Keratinocyte (primary cell): ENCODE data around the gene SENP1. TPM values are rescaled to one million over a fixed set of nuclear protein-coding genes. Genes with fewer than 3 reads are reported as not detected.

Experiments
- DNase-seq: peaks from one replicate; pipeline ENCODE4 v3.0.0-alpha.2; 2011; ENCODE audit warnings: low read depth, missing footprints, low spot score
- FAIRE-seq: peaks from 2 replicates; lab custom pipeline; 2011; peaks lifted over from hg19 to GRCh38; lab: Jason Lieb, UNC
- H2AFZ ChIP-seq: 2 replicates; pipeline ENCODE4 v1.6.0; 2012; ENCODE audit warnings: low read length, control low read depth, inconsistent platforms; ENCODE audit not compliant: control insufficient read depth
- H3K27ac ChIP-seq: 2 replicates; pipeline ENCODE4 v1.5.1; 2011; ENCODE audit warnings: low read length; ENCODE audit not compliant: control insufficient read depth, insufficient read depth
- H3K27me3 ChIP-seq: 3 replicates; pipeline ENCODE4 v1.6.0; 2011; ENCODE audit warnings: low read length; ENCODE audit not compliant: control insufficient read depth, insufficient read depth; ENCODE audit errors: extremely low read depth
- H3K36me3 ChIP-seq, 2 experiments: 2 replicates in 1 of 2; 3 replicates in 1 of 2; pipeline ENCODE4 v1.5.1; 2011; ENCODE audit warnings: low read length in 2 of 2, mild to moderate bottlenecking in 1 of 2; ENCODE audit not compliant: control insufficient read depth in 2 of 2, insufficient read depth in 2 of 2; ENCODE audit errors: extremely low read depth in 1 of 2
- H3K4me1 ChIP-seq: 3 replicates; pipeline ENCODE4 v1.5.1; 2011; ENCODE audit warnings: low read length; ENCODE audit not compliant: control insufficient read depth, insufficient read depth; ENCODE audit errors: extremely low read depth
- H3K4me2 ChIP-seq: 3 replicates; pipeline ENCODE4 v1.6.0; 2011; ENCODE audit warnings: low read depth, low read length; ENCODE audit not compliant: control insufficient read depth, insufficient read depth; ENCODE audit errors: extremely low read depth
- H3K4me3 ChIP-seq, 3 experiments: fragments of 200-600 bp in 1 of 3; sonication (generic) in 1 of 3; 2 replicates in 2 of 3; 3 replicates in 1 of 3; pipeline ENCODE4 v1.5.1; 2011 to 2016; ENCODE audit warnings: low read length in 3 of 3, mild to moderate bottlenecking in 3 of 3, control low read depth in 2 of 3, inconsistent platforms in 1 of 3, low read depth in 1 of 3, mixed read lengths in 1 of 3, mixed run types in 1 of 3, moderate library complexity in 1 of 3; ENCODE audit not compliant: control insufficient read depth in 2 of 3, insufficient read depth in 2 of 3; ENCODE audit errors: extremely low read depth in 1 of 3
- H3K79me2 ChIP-seq: 2 replicates; pipeline ENCODE4 v1.6.0; 2012; ENCODE audit warnings: low read length; ENCODE audit not compliant: control insufficient read depth, insufficient read depth
- H3K9ac ChIP-seq: 3 replicates; pipeline ENCODE4 v1.6.0; 2011; ENCODE audit warnings: low read length; ENCODE audit not compliant: control insufficient read depth, insufficient read depth; ENCODE audit errors: extremely low read depth
- H3K9me1 ChIP-seq: 3 replicates; pipeline ENCODE4 v1.6.0; 2011; ENCODE audit warnings: low read length; ENCODE audit not compliant: control insufficient read depth, insufficient read depth; ENCODE audit errors: extremely low read depth
- H3K9me3 ChIP-seq: 2 replicates; pipeline ENCODE4 v1.5.1; 2012; ENCODE audit warnings: low read depth, low read length; ENCODE audit not compliant: control insufficient read depth
- H4K20me1 ChIP-seq: 3 replicates; pipeline ENCODE4 v1.6.0; 2011; ENCODE audit warnings: low read length; ENCODE audit not compliant: control insufficient read depth, insufficient read depth; ENCODE audit errors: extremely low read depth
- EZH2 ChIP-seq: IDR thresholded peaks from one replicate; pipeline ENCODE4 v1.6.1; 2012; ENCODE audit warnings: inconsistent platforms, mild to moderate bottlenecking, low read length, moderate library complexity
- dilution Hi-C: fragments of 300-500 bp; cut with MboI; formaldehyde crosslinking; loops from one replicate; pipeline ENCODE4 v1.7.0; 2020; ENCODE audit warnings: low sequenced_read_pairs; ENCODE audit not compliant: extremely low pct_ligation_motif_present
- polyA plus RNA-seq, 5 experiments: library from polyadenylated mRNA; depleted of rRNA in 3 of 5; stranded (reverse) in 3 of 5; stranded (forward) in 1 of 5; unstranded in 1 of 5; fragments of >200 nt; gene quantifications; 1 replicate in 1 of 5; 2 replicates in 3 of 5; 3 replicates in 1 of 5; pipeline versions ENCODE4 v1.2.1 to v1.2.3, GENCODE V29; 2011 to 2012; ENCODE audit warnings: missing spikeins in 2 of 5, low read depth in 1 of 5, low replicate concordance in 1 of 5
- TF ChIP-seq, protein P1 (sequence below), 3 experiments: IDR thresholded peaks in 1 of 3; conservative IDR thresholded peaks in 1 of 3; optimal IDR thresholded peaks in 1 of 3; 2 replicates in 2 of 3; 3 replicates in 1 of 3; pipeline versions ENCODE3 to v1.5.1; 2011; ENCODE audit warnings: low read length in 3 of 3, mild to moderate bottlenecking in 3 of 3, moderate library complexity in 2 of 3, control low read depth in 1 of 3, inconsistent platforms in 1 of 3; ENCODE audit not compliant: insufficient read depth in 2 of 3; ENCODE audit errors: extremely low read depth in 1 of 3

Gene SENP1
- polyA plus RNA-seq, 1 donor (not counting 4 experiments of a cell fraction or from before 2014, with no cell fraction given) = 15.4 TPM

DNA sequence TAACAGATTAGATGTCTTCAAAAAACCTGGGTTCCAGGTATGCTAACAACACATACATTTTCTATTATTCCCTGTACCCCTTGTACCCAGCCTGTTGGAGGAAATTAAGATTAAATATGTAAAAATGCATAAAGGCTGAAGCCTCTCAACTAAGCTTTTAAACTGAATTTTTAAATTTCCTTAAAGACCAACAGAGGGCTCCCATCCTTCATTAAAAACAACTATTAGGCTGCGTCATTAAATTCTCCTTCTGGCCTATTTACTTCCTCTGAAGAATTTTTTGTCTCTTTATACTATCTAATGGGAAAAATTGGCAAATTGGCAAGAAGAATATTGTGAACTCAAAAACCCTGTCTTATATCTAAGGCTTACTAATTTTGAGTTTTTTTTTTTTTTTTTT is 21.8 kb downstream of the SENP1 start:
- no peak for TF ChIP-seq EZH2
- TF ChIP-seq, protein P1, sequence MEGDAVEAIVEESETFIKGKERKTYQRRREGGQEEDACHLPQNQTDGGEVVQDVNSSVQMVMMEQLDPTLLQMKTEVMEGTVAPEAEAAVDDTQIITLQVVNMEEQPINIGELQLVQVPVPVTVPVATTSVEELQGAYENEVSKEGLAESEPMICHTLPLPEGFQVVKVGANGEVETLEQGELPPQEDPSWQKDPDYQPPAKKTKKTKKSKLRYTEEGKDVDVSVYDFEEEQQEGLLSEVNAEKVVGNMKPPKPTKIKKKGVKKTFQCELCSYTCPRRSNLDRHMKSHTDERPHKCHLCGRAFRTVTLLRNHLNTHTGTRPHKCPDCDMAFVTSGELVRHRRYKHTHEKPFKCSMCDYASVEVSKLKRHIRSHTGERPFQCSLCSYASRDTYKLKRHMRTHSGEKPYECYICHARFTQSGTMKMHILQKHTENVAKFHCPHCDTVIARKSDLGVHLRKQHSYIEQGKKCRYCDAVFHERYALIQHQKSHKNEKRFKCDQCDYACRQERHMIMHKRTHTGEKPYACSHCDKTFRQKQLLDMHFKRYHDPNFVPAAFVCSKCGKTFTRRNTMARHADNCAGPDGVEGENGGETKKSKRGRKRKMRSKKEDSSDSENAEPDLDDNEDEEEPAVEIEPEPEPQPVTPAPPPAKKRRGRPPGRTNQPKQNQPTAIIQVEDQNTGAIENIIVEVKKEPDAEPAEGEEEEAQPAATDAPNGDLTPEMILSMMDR (optimal IDR thresholded peaks at IDR 0.05 in 1 of 3, IDR thresholded peaks at IDR 0.05 in 1 of 3, conservative IDR thresholded peaks at IDR 0.05 in 1 of 3; ENCODE audit: extremely low read depth in 1 of 3, insufficient read depth in 2 of 3, low read length in 3 of 3) = no peak
- H3K27me3 ChIP-seq = no peaks in the 10 kb centered on the region
- no peak overlapping the region for H3K4me2 ChIP-seq
- DNase-seq (no peak), FAIRE-seq (no peak)
- H3K4me1 ChIP-seq = no peaks in the 10 kb centered on the region
- H3K79me2 ChIP-seq = no peaks in the 10 kb centered on the region
- H2AFZ ChIP-seq = no peak overlapping the region
- H3K36me3 ChIP-seq = peaks cover 6% of the 10 kb centered on the region in 2 experiments
- no peak overlapping the region for H3K4me3 ChIP-seq
- dilution Hi-C loops = no loop called here
- no peak overlapping the region for H3K27ac ChIP-seq
- H4K20me1 ChIP-seq = no peaks in the 10 kb centered on the region
- no peak overlapping the region for H3K9ac ChIP-seq
- no peaks in the 10 kb centered on the region for H3K9me1 ChIP-seq
- H3K9me3 ChIP-seq = no peaks in the 10 kb centered on the region

DNA sequence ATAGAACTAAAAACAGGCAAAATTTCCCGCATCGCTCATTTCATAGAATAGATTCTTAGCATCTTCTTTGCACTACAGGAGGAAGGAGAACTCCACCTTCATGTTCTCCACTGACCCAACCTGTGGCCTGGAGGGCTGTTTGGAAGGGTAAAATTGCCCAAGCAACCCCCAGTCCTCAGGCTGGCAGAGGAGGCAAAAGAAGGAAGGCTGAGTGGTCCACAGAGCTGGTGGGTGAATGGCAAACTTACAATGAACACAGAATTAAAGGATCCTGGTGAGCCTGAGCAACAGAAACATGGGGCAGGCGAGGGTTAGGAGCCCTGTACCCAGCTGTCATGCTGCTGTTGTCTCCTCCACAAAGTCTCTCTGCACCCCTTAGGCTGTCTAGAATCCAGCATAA is 25.1 kb downstream of the SENP1 start:
- FAIRE-seq = no peak
- H3K9me3 ChIP-seq = no peaks in the 10 kb centered on the region

More for the DNA sequence above, 25.1 kb downstream of the SENP1 start:
- DNase-seq = no peak
- no peak overlapping the region for H3K9ac ChIP-seq
- H4K20me1 ChIP-seq = no peaks in the 10 kb centered on the region
- no peaks in the 10 kb centered on the region for H3K9me1 ChIP-seq
- no peak overlapping the region for H3K4me3 ChIP-seq
- peaks cover 6% of the 10 kb centered on the region in 2 experiments for H3K36me3 ChIP-seq
- H3K4me1 ChIP-seq = no peaks in the 10 kb centered on the region
- no peak overlapping the region for H3K27ac ChIP-seq
- no peak overlapping the region for H2AFZ ChIP-seq
- no peaks in the 10 kb centered on the region for H3K79me2 ChIP-seq
- TF ChIP-seq EZH2 = no peak
- TF ChIP-seq, protein P1 (optimal IDR thresholded peaks at IDR 0.05 in 1 of 3, IDR thresholded peaks at IDR 0.05 in 1 of 3, conservative IDR thresholded peaks at IDR 0.05 in 1 of 3; ENCODE audit: extremely low read depth in 1 of 3, insufficient read depth in 2 of 3, low read length in 3 of 3) = no peak
- dilution Hi-C loops = no loop called here
- H3K27me3 ChIP-seq = no peaks in the 10 kb centered on the region
- no peak overlapping the region for H3K4me2 ChIP-seq
